ENCODE measurements around the gene SUGCT. TPM values are rescaled to one million over a fixed set of nuclear protein-coding genes. Genes with fewer than 3 reads are reported as not detected.

SUGCT gene
- total RNA-seq, 1 donor = 9.9 TPM

GRCh38 chr7:40733578-40733977 is 598.8 kb downstream of the SUGCT start:
- TF ChIP-seq CTCF (IDR thresholded peaks at IDR 0.05; ENCODE audit: insufficient read depth, low read depth, low read length) = no peak
- no peak overlapping the region for H3K4me3 ChIP-seq (ENCODE audit: low read depth, low read length)
- no peak for DNase-seq (ENCODE audit: low read depth)

GRCh38 chr7:40739257-40739656 is 604.5 kb downstream of the SUGCT start:
- no peak for DNase-seq (ENCODE audit: low read depth)
- H3K4me3 ChIP-seq (ENCODE audit: low read depth, low read length) = no peak overlapping the region
- TF ChIP-seq CTCF (IDR thresholded peaks at IDR 0.05; ENCODE audit: insufficient read depth, low read depth, low read length) = no peak

- no peak for TF ChIP-seq CTCF (IDR thresholded peaks at IDR 0.05; ENCODE audit: insufficient read depth, low read depth, low read length)
- H3K4me3 ChIP-seq (ENCODE audit: low read depth, low read length) = no peak overlapping the region
- no peak for DNase-seq (ENCODE audit: low read depth)
These were observed 607.5 kb downstream of the SUGCT start for GRCh38 chr7:40742270-40742669.

GRCh38 chr7:40746841-40747556 is 612.2 kb downstream of the SUGCT start:
- DNase-seq (ENCODE audit: low read depth) = no peak
- TF ChIP-seq CTCF (IDR thresholded peaks at IDR 0.05; ENCODE audit: insufficient read depth, low read depth, low read length) = no peak
- H3K4me3 ChIP-seq (ENCODE audit: low read depth, low read length) = no peak overlapping the region

GRCh38 chr7:40747856-40748255 is 613.1 kb downstream of the SUGCT start:
- no peak for DNase-seq (ENCODE audit: low read depth)
- H3K4me3 ChIP-seq (ENCODE audit: low read depth, low read length) = no peak overlapping the region
- no peak for TF ChIP-seq CTCF (IDR thresholded peaks at IDR 0.05; ENCODE audit: insufficient read depth, low read depth, low read length)

GRCh38 chr7:40749877-40750276 is 615.1 kb downstream of the SUGCT start:
- no peak for TF ChIP-seq CTCF (IDR thresholded peaks at IDR 0.05; ENCODE audit: insufficient read depth, low read depth, low read length)
- DNase-seq (ENCODE audit: low read depth) = no peak
- no peak overlapping the region for H3K4me3 ChIP-seq (ENCODE audit: low read depth, low read length)

GRCh38 chr7:40753455-40753854 is 618.6 kb downstream of the SUGCT start:
- no peak overlapping the region for H3K4me3 ChIP-seq (ENCODE audit: low read depth, low read length)
- DNase-seq (ENCODE audit: low read depth) = peak; percentile 21
- TF ChIP-seq CTCF (IDR thresholded peaks at IDR 0.05; ENCODE audit: insufficient read depth, low read depth, low read length) = no peak
